PC-3 (cell line): ENCODE results near the gene CDC25B.

ENCODE experiments used
- EZH2phosphoT487 ChIP-seq: fragments of 300-600 bp; sonication (generic); IDR thresholded peaks from 2 replicates; pipeline ENCODE4 v1.6.1; 2018; ENCODE audit warnings: mild to moderate bottlenecking, antibody characterized with exemption, low read length, borderline replicate concordance
- TF ChIP-seq, protein P1 (sequence below): fragments of 300-600 bp; sonication (generic); conservative IDR thresholded peaks from 2 replicates; pipeline ENCODE4 v1.5.1; 2017; ENCODE audit warnings: antibody characterized with exemption, low read depth, mild to moderate bottlenecking, low read length

DNA sequence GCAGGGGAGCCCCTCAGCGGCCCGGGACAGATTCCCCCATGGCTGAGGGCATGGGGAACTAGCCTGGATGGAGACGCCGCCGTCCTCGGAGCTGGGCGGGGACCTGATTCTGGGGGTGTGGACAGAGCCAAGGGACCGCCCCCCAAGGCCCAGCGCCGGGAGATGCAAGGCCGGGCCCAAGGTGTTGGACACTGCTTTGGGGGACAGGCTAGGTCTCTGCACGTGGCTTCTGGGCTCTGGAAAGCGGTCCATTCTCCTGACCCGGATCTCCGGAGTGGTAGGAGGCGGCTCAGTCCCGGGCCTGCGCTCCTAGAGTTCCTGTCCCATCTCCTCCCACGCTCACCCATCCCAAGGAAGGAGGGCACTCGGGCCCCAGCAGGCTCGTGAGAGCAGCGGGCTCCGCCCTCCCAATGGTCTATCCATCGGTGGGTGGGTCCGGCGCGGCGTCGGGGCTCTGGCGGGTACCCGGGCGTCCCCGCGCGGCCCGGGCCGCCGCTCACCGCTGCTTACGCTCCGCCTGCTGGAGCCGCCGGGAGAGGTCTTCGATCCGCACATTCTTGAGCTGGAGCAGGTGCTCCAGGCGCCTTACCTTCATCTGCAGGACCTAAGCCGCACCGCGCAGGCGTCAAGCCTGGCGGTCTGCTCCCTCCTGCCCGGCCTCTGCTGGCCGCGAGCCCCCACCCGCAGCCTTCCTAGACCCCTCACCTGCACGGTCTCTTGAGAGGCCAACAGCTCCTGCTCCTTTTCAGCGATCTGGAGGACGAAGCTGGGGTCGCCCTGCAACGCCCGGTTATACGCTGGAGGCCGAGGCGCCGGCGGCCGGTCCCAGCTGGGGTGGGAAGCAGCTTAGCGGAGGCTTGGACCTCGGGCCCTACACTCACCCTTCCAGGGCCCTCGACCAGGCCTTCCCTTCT lies 18.1 kb upstream of the CDC25B start:
- TF ChIP-seq, protein P1, sequence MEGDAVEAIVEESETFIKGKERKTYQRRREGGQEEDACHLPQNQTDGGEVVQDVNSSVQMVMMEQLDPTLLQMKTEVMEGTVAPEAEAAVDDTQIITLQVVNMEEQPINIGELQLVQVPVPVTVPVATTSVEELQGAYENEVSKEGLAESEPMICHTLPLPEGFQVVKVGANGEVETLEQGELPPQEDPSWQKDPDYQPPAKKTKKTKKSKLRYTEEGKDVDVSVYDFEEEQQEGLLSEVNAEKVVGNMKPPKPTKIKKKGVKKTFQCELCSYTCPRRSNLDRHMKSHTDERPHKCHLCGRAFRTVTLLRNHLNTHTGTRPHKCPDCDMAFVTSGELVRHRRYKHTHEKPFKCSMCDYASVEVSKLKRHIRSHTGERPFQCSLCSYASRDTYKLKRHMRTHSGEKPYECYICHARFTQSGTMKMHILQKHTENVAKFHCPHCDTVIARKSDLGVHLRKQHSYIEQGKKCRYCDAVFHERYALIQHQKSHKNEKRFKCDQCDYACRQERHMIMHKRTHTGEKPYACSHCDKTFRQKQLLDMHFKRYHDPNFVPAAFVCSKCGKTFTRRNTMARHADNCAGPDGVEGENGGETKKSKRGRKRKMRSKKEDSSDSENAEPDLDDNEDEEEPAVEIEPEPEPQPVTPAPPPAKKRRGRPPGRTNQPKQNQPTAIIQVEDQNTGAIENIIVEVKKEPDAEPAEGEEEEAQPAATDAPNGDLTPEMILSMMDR, result no peak
- no peak for TF ChIP-seq EZH2phosphoT487
